Naive B cell (primary cell): ENCODE measurements around the gene EIF3F. TPM values are rescaled to one million over a fixed set of nuclear protein-coding genes. Genes with fewer than 3 reads are reported as not detected.

Source experiments
- ATAC-seq, 2 donors: fragments of 150-1000 bp; cut with Tn5 transposase; 2 replicates each; pipeline ENCODE4 v1.10.0; 2021; ENCODE audit warnings: low read depth in 2 of 2, mild to moderate bottlenecking in 2 of 2, moderate library complexity in 2 of 2
- DNase-seq: peaks from one replicate; pipeline ENCODE4 v3.0.0; 2022
- H3K27ac Mint-ChIP-seq, 6 donors: one replicate each; pipeline ENCODE4 v1.8.0; 2020 to 2022; ENCODE audit warnings: mild to moderate bottlenecking in 6 of 6, mixed read lengths in 6 of 6, moderate library complexity in 5 of 6, inconsistent platforms in 2 of 6
- H3K27me3 Mint-ChIP-seq, 3 donors: one replicate each; pipeline ENCODE4 v1.8.0; 2021 to 2022; ENCODE audit warnings: mixed read lengths in 3 of 3, mild to moderate bottlenecking in 1 of 3
- H3K36me3 Mint-ChIP-seq, 2 donors: one replicate each; pipeline ENCODE4 v1.8.0; 2020 to 2022; ENCODE audit warnings: mixed read lengths in 2 of 2, inconsistent platforms in 1 of 2, mild to moderate bottlenecking in 1 of 2
- H3K4me1 Mint-ChIP-seq, 3 donors: one replicate each; pipeline ENCODE4 v1.8.0; 2020 to 2022; ENCODE audit warnings: mixed read lengths in 3 of 3, inconsistent platforms in 1 of 3, mild to moderate bottlenecking in 1 of 3, moderate library complexity in 1 of 3
- H3K4me3 Mint-ChIP-seq, 8 donors: one replicate each; pipeline ENCODE4 v1.8.0; 2020 to 2022; ENCODE audit warnings: mild to moderate bottlenecking in 8 of 8, mixed read lengths in 8 of 8, moderate library complexity in 8 of 8, inconsistent platforms in 2 of 8
- H3K9me3 Mint-ChIP-seq, 7 donors: one replicate each; pipeline ENCODE4 v1.8.0; 2020 to 2022; ENCODE audit warnings: mixed read lengths in 7 of 7, mild to moderate bottlenecking in 5 of 7, inconsistent platforms in 2 of 7, moderate library complexity in 1 of 7
- polyA plus RNA-seq, 6 donors: library from polyadenylated mRNA; unstranded; fragments of 300-500 nt; fragmentation: Illumina TruSeq; gene quantifications; one replicate each; pipeline ENCODE4 v1.2.3, GENCODE V29; 2021; ENCODE audit warnings: low read depth in 6 of 6

Gene EIF3F
- polyA plus RNA-seq, 6 donors from 2014 or later = 384 to 508 (median 420) TPM

- no peaks in the 10 kb centered on the region for H3K9me3 Mint-ChIP-seq
- H3K4me1 Mint-ChIP-seq = peaks cover 6 to 9% (median 9%) of the 10 kb centered on the region in 3 donors
- H3K4me3 Mint-ChIP-seq = no peak overlapping the region
- H3K36me3 Mint-ChIP-seq = no peaks in the 10 kb centered on the region
- ATAC-seq = peak in 1 of 2 donors; percentile 10
- peak overlapping the region in 1 of 6 donors; percentile 57 for H3K27ac Mint-ChIP-seq
- DNase-seq = no peak
- H3K27me3 Mint-ChIP-seq = peaks cover 24 to 60% (median 49%) of the 10 kb centered on the region in 3 donors
These were observed 45.6 kb downstream of the EIF3F start for GRCh38 chr11:8032576-8033304.

- ATAC-seq = peak; percentile 62 to 76
- Mint-ChIP-seq H3K27ac (peak overlapping the region in 1 of 6 donors; percentile 57), H3K9me3 (no peaks in the 10 kb centered on the region), H3K4me3 (peak overlapping the region in 1 of 8 donors; percentile 44), H3K27me3 (peaks cover 28 to 67% (median 54%) of the 10 kb centered on the region in 3 donors), H3K4me1 (peaks cover 6 to 9% (median 9%) of the 10 kb centered on the region in 3 donors), H3K36me3 (no peaks in the 10 kb centered on the region)
- DNase-seq = peak; percentile 33
These were observed 46.4 kb downstream of the EIF3F start for GRCh38 chr11:8033305-8034105.

- no peak for ATAC-seq
- no peak for DNase-seq
- Mint-ChIP-seq H3K9me3 (no peaks in the 10 kb centered on the region), H3K27ac (no peak overlapping the region), H3K27me3 (peaks cover 32 to 71% (median 55%) of the 10 kb centered on the region in 3 donors), H3K4me1 (peaks cover 6 to 9% (median 9%) of the 10 kb centered on the region in 3 donors), H3K4me3 (no peak overlapping the region), H3K36me3 (no peaks in the 10 kb centered on the region)
These were observed 47.0 kb downstream of the EIF3F start for GRCh38 chr11:8034106-8034585.

- Mint-ChIP-seq H3K27ac (no peak overlapping the region), H3K36me3 (no peaks in the 10 kb centered on the region), H3K4me1 (peaks cover 6 to 9% (median 9%) of the 10 kb centered on the region in 3 donors), H3K9me3 (no peaks in the 10 kb centered on the region), H3K27me3 (peaks cover 35 to 71% (median 56%) of the 10 kb centered on the region in 3 donors), H3K4me3 (no peak overlapping the region)
- DNase-seq (no peak), ATAC-seq (no peak)
These were observed 47.6 kb downstream of the EIF3F start for GRCh38 chr11:8034604-8035190.

GRCh38 chr11:8035200-8035855, 48.2 kb downstream of the EIF3F start:
- H3K9me3 Mint-ChIP-seq = no peaks in the 10 kb centered on the region
- H3K4me3 Mint-ChIP-seq = no peak overlapping the region
- no peak for ATAC-seq
- DNase-seq = no peak
- H3K27ac Mint-ChIP-seq = no peak overlapping the region
- peaks cover 35 to 66% (median 51%) of the 10 kb centered on the region in 3 donors for H3K27me3 Mint-ChIP-seq
- peaks cover 6 to 9% (median 9%) of the 10 kb centered on the region in 3 donors for H3K4me1 Mint-ChIP-seq
- H3K36me3 Mint-ChIP-seq = no peaks in the 10 kb centered on the region

GRCh38 chr11:8036002-8036802, 49.1 kb downstream of the EIF3F start:
- no peaks in the 10 kb centered on the region for H3K9me3 Mint-ChIP-seq
- no peaks in the 10 kb centered on the region for H3K36me3 Mint-ChIP-seq
- peaks cover 37 to 57% (median 42%) of the 10 kb centered on the region in 3 donors for H3K27me3 Mint-ChIP-seq
- H3K4me3 Mint-ChIP-seq = no peak overlapping the region
- DNase-seq = no peak
- ATAC-seq = no peak
- H3K27ac Mint-ChIP-seq = no peak overlapping the region
- H3K4me1 Mint-ChIP-seq = peaks cover 6 to 9% (median 9%) of the 10 kb centered on the region in 3 donors

- no peaks in the 10 kb centered on the region for H3K9me3 Mint-ChIP-seq
- H3K4me1 Mint-ChIP-seq = peaks cover 6 to 9% (median 9%) of the 10 kb centered on the region in 3 donors
- no peak for ATAC-seq
- no peaks in the 10 kb centered on the region for H3K36me3 Mint-ChIP-seq
- peaks cover 44 to 60% (median 48%) of the 10 kb centered on the region in 3 donors for H3K27me3 Mint-ChIP-seq
- no peak overlapping the region for H3K4me3 Mint-ChIP-seq
- no peak overlapping the region for H3K27ac Mint-ChIP-seq
- no peak for DNase-seq
These were observed 49.8 kb downstream of the EIF3F start for GRCh38 chr11:8036986-8037385.

GRCh38 chr11:8038393-8038792, 51.3 kb downstream of the EIF3F start:
- DNase-seq (no peak), ATAC-seq (no peak)
- no peak overlapping the region for H3K27ac Mint-ChIP-seq
- no peak overlapping the region for H3K4me3 Mint-ChIP-seq
- peaks cover 2 to 4% (median 3%) of the 10 kb centered on the region in 3 donors for H3K4me1 Mint-ChIP-seq
- H3K27me3 Mint-ChIP-seq = peaks cover 34 to 51% (median 36%) of the 10 kb centered on the region in 3 donors
- no peaks in the 10 kb centered on the region for H3K36me3 Mint-ChIP-seq
- no peaks in the 10 kb centered on the region for H3K9me3 Mint-ChIP-seq

- Mint-ChIP-seq H3K9me3 (no peaks in the 10 kb centered on the region), H3K27ac (no peak overlapping the region), H3K36me3 (no peaks in the 10 kb centered on the region), H3K4me3 (no peak overlapping the region), H3K4me1 (no peaks in the 10 kb centered on the region), H3K27me3 (peaks cover 31 to 45% (median 36%) of the 10 kb centered on the region in 3 donors)
- ATAC-seq = no peak
- DNase-seq = no peak
These were observed 51.8 kb downstream of the EIF3F start for GRCh38 chr11:8038811-8039529.

GRCh38 chr11:8039530-8040260, 52.6 kb downstream of the EIF3F start:
- Mint-ChIP-seq H3K36me3 (no peaks in the 10 kb centered on the region), H3K27ac (no peak overlapping the region), H3K4me1 (no peaks in the 10 kb centered on the region), H3K27me3 (peaks cover 29 to 41% (median 37%) of the 10 kb centered on the region in 3 donors), H3K9me3 (no peaks in the 10 kb centered on the region), H3K4me3 (no peak overlapping the region)
- ATAC-seq (no peak), DNase-seq (no peak)

GRCh38 chr11:8040261-8040920, 53.3 kb downstream of the EIF3F start:
- Mint-ChIP-seq H3K27me3 (peaks cover 33 to 48% (median 37%) of the 10 kb centered on the region in 3 donors), H3K36me3 (no peaks in the 10 kb centered on the region), H3K27ac (no peak overlapping the region), H3K9me3 (no peaks in the 10 kb centered on the region), H3K4me1 (no peaks in the 10 kb centered on the region), H3K4me3 (no peak overlapping the region)
- DNase-seq (no peak), ATAC-seq (no peak)
